GM19239 (cell line): ENCODE measurements around the gene C10orf71.

Source experiments
- DNase-seq: peaks from one replicate; pipeline ENCODE4 v3.0.0; 2011; ENCODE audit warnings: low spot score; ENCODE audit not compliant: insufficient read length
- FAIRE-seq: peaks from 2 replicates; lab custom pipeline; 2011; peaks lifted over from hg19 to GRCh38; lab: Jason Lieb, UNC

Gene C10orf71

DNA sequence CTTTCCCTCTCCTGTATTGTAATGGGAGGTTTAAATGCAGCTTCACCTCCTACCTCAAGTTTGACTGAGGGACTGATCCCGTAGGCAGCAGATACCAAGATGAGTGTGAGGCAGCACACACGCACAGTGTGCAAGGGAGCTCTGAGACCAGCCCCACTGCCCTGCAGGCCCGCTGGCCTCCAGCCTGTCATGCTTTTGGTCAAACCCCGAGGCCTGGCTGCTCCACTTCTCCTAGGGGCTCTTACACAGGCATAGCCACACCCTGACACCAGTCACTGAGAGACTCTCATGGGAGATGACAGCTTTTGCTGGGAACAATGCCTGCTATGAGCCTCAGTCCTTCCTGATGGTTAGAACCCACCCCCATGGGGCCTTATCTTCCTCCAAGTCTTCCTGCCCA lies 69.3 kb downstream of the C10orf71 start:
- no peak for FAIRE-seq

DNA sequence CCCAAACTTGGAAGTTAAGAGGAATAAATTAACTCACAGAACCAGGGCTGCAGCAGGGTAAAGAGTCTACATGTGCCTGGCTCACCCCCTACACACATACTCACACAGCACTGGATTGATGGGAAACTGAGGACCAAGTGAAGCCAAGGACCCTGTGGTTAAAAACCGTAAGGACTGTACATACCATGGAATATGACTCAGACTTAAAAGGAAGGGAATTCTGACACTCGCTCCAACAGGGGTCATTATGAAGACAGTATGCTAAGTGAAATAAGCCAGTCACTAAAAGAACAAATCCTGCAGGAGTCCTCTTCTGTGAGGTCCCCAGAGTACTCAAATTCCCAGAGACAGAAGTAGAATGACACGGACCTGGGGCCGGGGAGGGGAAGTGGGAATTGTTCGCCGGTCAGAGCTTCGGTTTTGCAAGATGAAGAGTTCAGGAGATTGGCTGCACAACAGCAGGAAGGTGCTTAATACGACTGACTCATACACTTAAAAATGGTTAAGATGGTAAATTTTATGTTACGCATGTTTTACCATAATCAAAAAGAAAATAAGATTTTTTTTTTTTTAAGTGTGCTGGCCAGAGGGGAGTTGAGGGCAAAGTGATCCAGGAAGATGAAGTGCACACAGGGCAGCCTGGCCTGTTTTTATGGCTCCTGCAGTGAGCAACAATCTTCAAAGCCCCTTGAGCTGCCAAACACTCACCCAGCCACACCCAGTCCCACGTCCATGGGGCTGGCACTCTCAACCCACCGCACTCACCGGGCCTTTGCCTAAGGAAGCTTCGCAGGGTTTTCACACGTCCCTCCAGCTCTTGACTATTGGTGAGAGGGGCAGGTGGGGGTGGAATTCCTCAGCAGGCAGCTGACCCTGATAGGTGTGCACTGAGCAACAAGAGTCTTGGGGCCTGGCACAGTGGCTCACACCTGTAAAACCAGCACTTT lies 70.5 kb downstream of the C10orf71 start:
- DNase-seq (no peak), FAIRE-seq (no peak)

More for the DNA sequence above, 69.3 kb downstream of the C10orf71 start:
- DNase-seq, result no peak

DNA sequence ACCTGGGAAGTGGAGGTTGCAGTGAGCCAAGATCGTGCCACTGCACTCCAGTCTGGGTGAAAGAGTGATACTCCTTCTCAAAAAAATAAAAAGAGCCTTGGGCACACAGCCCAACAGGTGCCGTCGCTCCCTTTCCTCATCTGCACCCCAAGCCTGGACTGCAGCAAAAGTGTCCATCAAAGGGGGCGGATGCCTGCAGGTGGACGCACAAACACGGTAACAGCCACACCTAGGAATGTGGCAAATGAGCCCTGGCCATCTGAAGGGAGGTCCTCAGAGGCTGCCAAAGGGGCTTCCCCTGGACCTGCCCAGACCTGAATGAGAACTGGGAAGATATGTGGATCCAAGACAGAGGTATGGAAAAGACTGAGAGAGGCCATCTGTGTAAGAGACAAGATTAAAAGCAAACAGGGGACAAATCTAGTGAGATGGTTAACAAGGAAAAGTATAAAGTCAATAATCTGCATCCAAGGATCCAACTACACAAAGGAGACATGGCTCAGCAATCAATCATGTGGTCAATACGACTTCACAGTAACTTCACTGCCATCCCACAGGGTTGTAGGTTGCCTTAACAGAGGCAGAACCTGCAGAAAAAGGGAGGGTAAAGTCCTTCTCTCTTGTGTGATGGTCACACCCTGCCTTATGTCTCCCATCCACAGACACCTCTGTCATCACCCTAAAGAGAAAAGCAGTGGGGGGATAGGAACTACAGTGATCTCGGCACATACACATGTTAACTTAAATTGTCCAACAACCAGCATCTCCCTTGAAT lies 71.5 kb downstream of the C10orf71 start:
- no peak for DNase-seq
- FAIRE-seq, result no peak

DNA sequence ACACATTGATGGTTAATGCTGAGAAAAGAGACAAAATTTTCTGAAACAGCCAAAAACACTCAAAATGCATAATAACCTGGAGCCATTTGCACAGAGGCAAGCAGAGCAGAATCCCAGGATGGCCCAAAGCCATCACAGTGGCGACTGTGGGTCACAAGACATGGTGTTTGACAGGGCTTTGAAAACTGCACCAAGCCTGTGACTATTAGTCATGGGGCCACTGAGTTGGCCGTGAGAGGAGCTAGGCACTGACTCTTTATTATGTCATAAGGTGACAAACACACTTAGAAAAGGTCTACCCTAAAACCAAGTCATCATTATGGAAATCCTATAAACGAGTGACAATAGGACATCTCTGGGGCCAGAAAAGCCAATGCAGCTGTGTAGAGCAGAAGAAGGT lies 73.0 kb downstream of the C10orf71 start:
- DNase-seq (no peak), FAIRE-seq (no peak)

DNA sequence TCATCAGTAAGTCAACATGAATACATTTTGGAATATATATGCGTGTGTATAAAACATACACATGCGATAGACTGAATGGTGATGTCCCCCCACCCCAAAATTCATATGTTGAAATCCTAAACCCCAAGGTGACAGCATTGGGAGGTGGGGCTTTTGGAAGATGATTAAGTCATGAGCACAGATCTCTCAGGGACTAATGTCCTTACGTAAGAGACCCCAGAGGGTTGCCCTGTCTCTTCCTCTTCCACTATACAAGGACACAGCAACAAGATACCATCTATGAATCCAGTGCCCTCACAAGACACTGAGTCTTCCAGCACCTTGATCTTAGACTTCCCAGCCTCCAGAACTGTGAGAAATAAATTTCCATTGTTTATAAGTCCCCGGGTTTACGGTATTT lies 74.4 kb downstream of the C10orf71 start:
- DNase-seq, result no peak
- no peak for FAIRE-seq

DNA sequence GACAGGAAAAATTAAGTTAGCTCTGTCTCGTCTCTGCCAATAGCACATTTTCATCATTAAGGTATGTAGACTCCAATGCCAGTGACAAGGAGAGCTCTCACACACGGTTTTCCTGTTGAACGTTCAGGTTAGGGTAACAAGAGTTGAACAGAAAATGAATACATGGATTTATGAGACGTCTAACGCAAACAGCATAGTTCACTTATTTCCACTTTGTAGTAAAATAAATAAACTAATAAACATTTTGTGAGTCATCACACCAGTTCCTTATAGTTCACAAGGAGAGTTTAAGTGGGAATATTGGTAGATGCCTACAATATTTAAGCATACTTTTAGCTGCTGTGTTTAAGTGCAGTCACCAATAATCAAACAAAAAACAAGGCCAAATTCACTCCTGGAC lies 75.8 kb downstream of the C10orf71 start:
- no peak for DNase-seq
- FAIRE-seq, result no peak

DNA sequence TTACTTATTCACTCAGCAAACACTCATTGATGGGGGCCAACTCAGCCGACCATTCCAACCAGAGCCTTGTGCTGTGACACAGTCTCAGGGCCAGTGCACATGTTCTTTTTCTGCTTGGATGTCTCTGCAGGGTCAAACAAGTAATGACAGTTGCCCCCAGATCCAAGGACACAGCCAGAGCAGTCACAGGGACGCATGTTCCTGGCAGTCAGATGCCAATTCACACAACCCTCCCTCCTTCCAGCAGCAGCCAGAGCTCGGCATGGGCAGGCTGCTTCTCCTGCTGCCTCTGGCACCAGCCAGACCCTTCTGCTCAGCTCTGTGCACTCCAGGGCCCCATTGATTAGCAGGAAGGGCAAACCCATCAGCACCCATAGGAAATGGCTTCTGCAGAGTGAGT lies 76.6 kb downstream of the C10orf71 start:
- DNase-seq, result no peak
- no peak for FAIRE-seq
